Activated T-cell treated with anti-CD3 and anti-CD28 coated beads, Interleukin-2, amount 50 U/mL, for 4 hours (primary cell): ENCODE data around the gene AP5S1. TPM values are rescaled to one million over a fixed set of nuclear protein-coding genes. Genes with fewer than 3 reads are reported as not detected.
"Not testable (repeated sequence)": the region's sequence is repeated elsewhere in the genome, so short reads cannot be mapped to it uniquely, and the experiment has no call there.

Experiments
- ATAC-seq, 2 donors: fragments of 200-7000 bp; cut with Tn5 transposase; one replicate each; pipeline ENCODE4 v1.10.0; 2021
- DNase-seq: peaks from one replicate; pipeline ENCODE4 v3.0.0-alpha.2; 2020
- H3K27me3 Mint-ChIP-seq: one replicate; pipeline ENCODE4 v1.8.0; 2021; ENCODE audit warnings: low read depth, mixed read lengths
- H3K36me3 Mint-ChIP-seq: one replicate; pipeline ENCODE4 v1.8.0; 2022; ENCODE audit warnings: mixed read lengths; ENCODE audit not compliant: insufficient read depth
- H3K4me1 Mint-ChIP-seq: one replicate; pipeline ENCODE4 v1.8.0; 2021; ENCODE audit warnings: low read depth, mixed read lengths
- H3K4me3 Mint-ChIP-seq: one replicate; pipeline ENCODE4 v1.8.0; 2021; ENCODE audit warnings: mild to moderate bottlenecking, moderate library complexity, mixed read lengths
- H3K9me3 Mint-ChIP-seq: one replicate; pipeline ENCODE4 v1.8.0; 2021; ENCODE audit warnings: mixed read lengths
- total RNA-seq, 3 donors: library from RNA; stranded (reverse); gene quantifications; one replicate each; pipeline ENCODE4 v1.2.1, GENCODE V29; 2021

Gene AP5S1
- total RNA-seq, 3 donors from 2014 or later: 14.2 to 17.3 (median 14.7) TPM

GRCh38 chr20:3829891-3830290 is 9.5 kb downstream of the AP5S1 start:
- H3K9me3 Mint-ChIP-seq, DNase-seq, H3K36me3 Mint-ChIP-seq, H3K4me1 Mint-ChIP-seq, ATAC-seq, H3K27me3 Mint-ChIP-seq, H3K4me3 Mint-ChIP-seq: not testable (repeated sequence)

- peaks cover 3% of the 10 kb centered on the region for H3K4me1 Mint-ChIP-seq
- no peaks in the 10 kb centered on the region for H3K36me3 Mint-ChIP-seq
- DNase-seq (no peak), ATAC-seq (no peak)
- no peaks in the 10 kb centered on the region for H3K9me3 Mint-ChIP-seq
- H3K4me3 Mint-ChIP-seq: no peak overlapping the region
- no peaks in the 10 kb centered on the region for H3K27me3 Mint-ChIP-seq
Measured at GRCh38 chr20:3836132-3836531, 15.8 kb downstream of the AP5S1 start.

GRCh38 chr20:3839328-3839727 is 19.0 kb downstream of the AP5S1 start:
- DNase-seq: no peak
- no peaks in the 10 kb centered on the region for H3K9me3 Mint-ChIP-seq
- no peak for ATAC-seq

GRCh38 chr20:3840201-3840600 is 19.9 kb downstream of the AP5S1 start:
- not testable (repeated sequence) for DNase-seq, ATAC-seq

More at GRCh38 chr20:3839328-3839727, 19.0 kb downstream of the AP5S1 start:
- Mint-ChIP-seq H3K4me3 (no peak overlapping the region), H3K4me1 (peaks cover 3% of the 10 kb centered on the region), H3K36me3 (no peaks in the 10 kb centered on the region), H3K27me3 (no peaks in the 10 kb centered on the region)

GRCh38 chr20:3842348-3842930 is 22.1 kb downstream of the AP5S1 start:
- Mint-ChIP-seq H3K36me3 (no peaks in the 10 kb centered on the region), H3K9me3 (no peaks in the 10 kb centered on the region), H3K4me3 (no peak overlapping the region), H3K4me1 (peaks cover 11% of the 10 kb centered on the region), H3K27me3 (no peaks in the 10 kb centered on the region)
- ATAC-seq (no peak), DNase-seq (no peak)

More at GRCh38 chr20:3840201-3840600, 19.9 kb downstream of the AP5S1 start:
- not testable (repeated sequence) for H3K4me3 Mint-ChIP-seq, H3K9me3 Mint-ChIP-seq, H3K36me3 Mint-ChIP-seq, H3K27me3 Mint-ChIP-seq, H3K4me1 Mint-ChIP-seq

GRCh38 chr20:3843490-3843889 is 23.1 kb downstream of the AP5S1 start:
- H3K4me3 Mint-ChIP-seq: no peak overlapping the region
- no peaks in the 10 kb centered on the region for H3K27me3 Mint-ChIP-seq
- H3K36me3 Mint-ChIP-seq: no peaks in the 10 kb centered on the region
- ATAC-seq (no peak), DNase-seq (no peak)
- H3K4me1 Mint-ChIP-seq: peaks cover 18% of the 10 kb centered on the region
- no peaks in the 10 kb centered on the region for H3K9me3 Mint-ChIP-seq

GRCh38 chr20:3843990-3844619 is 23.8 kb downstream of the AP5S1 start:
- H3K9me3 Mint-ChIP-seq, H3K36me3 Mint-ChIP-seq, H3K27me3 Mint-ChIP-seq, ATAC-seq, DNase-seq, H3K4me3 Mint-ChIP-seq: not testable (repeated sequence)
- H3K4me1 Mint-ChIP-seq: peaks cover 23% of the 10 kb centered on the region

- H3K27me3 Mint-ChIP-seq: no peaks in the 10 kb centered on the region
Measured at GRCh38 chr20:3846378-3846739, 26.0 kb downstream of the AP5S1 start.

GRCh38 chr20:3846740-3847428 is 26.5 kb downstream of the AP5S1 start, which contains the start of gene MAVS:
TSS of gene MAVS (plus strand) at chr20:3846834. CDS start at chr20:3854625, 7,791 bp downstream.
- Mint-ChIP-seq H3K36me3 (no peaks in the 10 kb centered on the region), H3K9me3 (no peaks in the 10 kb centered on the region), H3K4me3 (peak within 1 kb of the TSS; percentile 88), H3K27me3 (no peaks in the 10 kb centered on the region), H3K4me1 (peaks cover 23% of the 10 kb centered on the region)
- ATAC-seq (peak; percentile 99), DNase-seq (peak; percentile 81)

More at GRCh38 chr20:3846378-3846739, 26.0 kb downstream of the AP5S1 start:
- ATAC-seq (no peak), DNase-seq (no peak)
- Mint-ChIP-seq H3K9me3 (no peaks in the 10 kb centered on the region), H3K4me3 (peak overlapping the region; percentile 88), H3K36me3 (no peaks in the 10 kb centered on the region), H3K4me1 (peaks cover 23% of the 10 kb centered on the region)

GRCh38 chr20:3847429-3847940 is 27.1 kb downstream of the AP5S1 start:
- no peaks in the 10 kb centered on the region for H3K27me3 Mint-ChIP-seq
- ATAC-seq (no peak), DNase-seq (no peak)
- H3K4me1 Mint-ChIP-seq: peaks cover 23% of the 10 kb centered on the region
- H3K36me3 Mint-ChIP-seq: no peaks in the 10 kb centered on the region
- peak overlapping the region; percentile 88 for H3K4me3 Mint-ChIP-seq
- no peaks in the 10 kb centered on the region for H3K9me3 Mint-ChIP-seq

GRCh38 chr20:3848565-3848964 is 28.2 kb downstream of the AP5S1 start:
- Mint-ChIP-seq H3K4me3 (peak overlapping the region; percentile 88), H3K4me1 (peaks cover 23% of the 10 kb centered on the region), H3K27me3 (no peaks in the 10 kb centered on the region), H3K9me3 (no peaks in the 10 kb centered on the region), H3K36me3 (no peaks in the 10 kb centered on the region)
- no peak for ATAC-seq
- no peak for DNase-seq

GRCh38 chr20:3854462-3854871 is 34.1 kb downstream of the AP5S1 start:
- ATAC-seq: no peak

GRCh38 chr20:3857405-3857804 is 37.1 kb downstream of the AP5S1 start:
- H3K9me3 Mint-ChIP-seq: no peaks in the 10 kb centered on the region

More at GRCh38 chr20:3854462-3854871, 34.1 kb downstream of the AP5S1 start:
- peaks cover 7% of the 10 kb centered on the region for H3K4me1 Mint-ChIP-seq
- no peak overlapping the region for H3K4me3 Mint-ChIP-seq
- no peaks in the 10 kb centered on the region for H3K27me3 Mint-ChIP-seq
- no peak for DNase-seq
- H3K36me3 Mint-ChIP-seq: peaks cover 19% of the 10 kb centered on the region
- H3K9me3 Mint-ChIP-seq: no peaks in the 10 kb centered on the region

GRCh38 chr20:3858689-3859088 is 38.3 kb downstream of the AP5S1 start:
- no peak for DNase-seq
- ATAC-seq: no peak
- Mint-ChIP-seq H3K27me3 (no peaks in the 10 kb centered on the region), H3K36me3 (peaks cover 35% of the 10 kb centered on the region), H3K4me3 (no peak overlapping the region), H3K4me1 (peaks cover 6% of the 10 kb centered on the region), H3K9me3 (no peaks in the 10 kb centered on the region)

More at GRCh38 chr20:3857405-3857804, 37.1 kb downstream of the AP5S1 start:
- DNase-seq: no peak
- peaks cover 29% of the 10 kb centered on the region for H3K36me3 Mint-ChIP-seq
- H3K4me1 Mint-ChIP-seq: peaks cover 6% of the 10 kb centered on the region
- no peaks in the 10 kb centered on the region for H3K27me3 Mint-ChIP-seq
- ATAC-seq: no peak
- no peak overlapping the region for H3K4me3 Mint-ChIP-seq
